A549 (cell line): Measurements from ENCODE around the gene DIRAS3. TPM values are rescaled to one million over a fixed set of nuclear protein-coding genes. Genes with fewer than 3 reads are reported as not detected.

ENCODE experiments used
- ATAC-seq, 2 experiments: fragments of 200-7000 bp in 1 of 2; fragments of >200 bp in 1 of 2; cut with Nextera tagmentation in 1 of 2; cut with Tn5 transposase in 1 of 2; 3 replicates each; pipeline versions ENCODE4 v1.8.0 to v1.9.1; 2018 to 2020; ENCODE audit warnings: mild to moderate bottlenecking in 1 of 2, moderate library complexity in 1 of 2
- CTCF ChIA-PET: fragments of 300-600 bp; sonication (Branson Sonifier 250); formaldehyde crosslinking; extraction: SDS; loops from one replicate; lab custom pipeline; 2021; ENCODE audit warnings: antibody characterized with exemption, inconsistent platforms; lab: Yijun Ruan, JAX
- POLR2A ChIA-PET: fragments of 350-600 bp; formaldehyde crosslinking; extraction: SDS; loops from one replicate; lab custom pipeline; 2021; ENCODE audit warnings: antibody characterized with exemption, inconsistent platforms; lab: Yijun Ruan, JAX
- DNase-seq, 2 experiments: peaks; one replicate each; pipeline versions ENCODE4 v3.0.0 to v3.0.0-alpha.2; 2011 to 2016; ENCODE audit warnings: low read depth in 1 of 2, low spot score in 1 of 2
- FAIRE-seq: peaks from 2 replicates; lab custom pipeline; 2011; peaks lifted over from hg19 to GRCh38; lab: Jason Lieb, UNC
- H3K27ac ChIP-seq, 2 experiments: fragments of >200 bp; sonication (Bioruptor Twin); formaldehyde crosslinking; 3 replicates each; pipeline ENCODE4 v1.5.1; 2016 to 2017
- H3K4me1 ChIP-seq: fragments of >200 bp; sonication (Bioruptor Twin); formaldehyde crosslinking; 3 replicates; pipeline ENCODE4 v1.6.1; 2016
- H3K4me2 ChIP-seq: fragments of >200 bp; sonication (Bioruptor Twin); formaldehyde crosslinking; 3 replicates; pipeline ENCODE4 v1.6.1; 2016
- H3K4me3 ChIP-seq: fragments of >200 bp; sonication (Bioruptor Twin); formaldehyde crosslinking; 3 replicates; pipeline ENCODE4 v1.5.1; 2016
- H3K9me3 ChIP-seq: fragments of >200 bp; sonication (Bioruptor Twin); formaldehyde crosslinking; 3 replicates; pipeline ENCODE4 v1.6.1; 2016
- BHLHE40 ChIP-seq: IDR thresholded peaks from 2 replicates; pipeline ENCODE4 v1.6.1; 2012; ENCODE audit warnings: low read depth, low read length, inconsistent platforms
- CBX2 ChIP-seq: fragments of 200-600 bp; sonication (generic); IDR thresholded peaks from 2 replicates; pipeline ENCODE4 v1.6.1; 2016; ENCODE audit warnings: low read depth, mild to moderate bottlenecking, borderline replicate concordance
- CBX8 ChIP-seq: fragments of 200-600 bp; sonication (generic); IDR thresholded peaks from 2 replicates; pipeline ENCODE4 v1.6.1; 2016
- CHD2 ChIP-seq: fragments of 150-350 bp; IDR thresholded peaks from 2 replicates; pipeline ENCODE4 v1.6.1; 2014; ENCODE audit warnings: low read length; ENCODE audit not compliant: partially characterized antibody
- CHD4 ChIP-seq: fragments of 200-600 bp; sonication (generic); IDR thresholded peaks from 2 replicates; pipeline ENCODE4 v1.6.1; 2016; ENCODE audit warnings: antibody characterized with exemption, mild to moderate bottlenecking, borderline replicate concordance
- CTCF ChIP-seq: fragments of >200 bp; sonication (Bioruptor Twin); formaldehyde crosslinking; IDR thresholded peaks from 3 replicates; pipeline ENCODE4 v1.5.1; 2016
- FOSB ChIP-seq: fragments of 250-450 bp; sonication (Bioruptor Pico); IDR thresholded peaks from 2 replicates; pipeline ENCODE4 v1.5.0; 2020; ENCODE audit warnings: mild to moderate bottlenecking, moderate library complexity
- FOXS1 ChIP-seq: fragments of 250-450 bp; sonication (Bioruptor Pico); IDR thresholded peaks from 2 replicates; pipeline ENCODE4 v1.5.0; 2020; ENCODE audit warnings: mild to moderate bottlenecking, moderate library complexity
- HDAC2 ChIP-seq: fragments of 200-600 bp; sonication (generic); IDR thresholded peaks from 2 replicates; pipeline ENCODE4 v1.6.1; 2016
- HES2 ChIP-seq: fragments of >200 bp; sonication (Bioruptor Twin); formaldehyde crosslinking; IDR thresholded peaks from 2 replicates; pipeline ENCODE4 v1.6.1; 2016
- HOXA7 ChIP-seq: fragments of 250-450 bp; sonication (Bioruptor Pico); IDR thresholded peaks from 2 replicates; pipeline ENCODE4 v1.5.0; 2020; ENCODE audit warnings: mild to moderate bottlenecking, moderate library complexity
- KDM1A ChIP-seq: fragments of 200-600 bp; sonication (generic); IDR thresholded peaks from 2 replicates; pipeline ENCODE4 v1.6.1; 2016; ENCODE audit warnings: low read depth, mild to moderate bottlenecking
- KDM5A ChIP-seq: fragments of 200-600 bp; sonication (generic); IDR thresholded peaks from 2 replicates; pipeline ENCODE4 v1.6.1; 2016; ENCODE audit warnings: antibody characterized with exemption, mild to moderate bottlenecking
- MAFK ChIP-seq: fragments of 450-650 bp; IDR thresholded peaks from 2 replicates; pipeline ENCODE4 v1.6.1; 2014; ENCODE audit not compliant: partially characterized antibody
- MYC ChIP-seq: IDR thresholded peaks from 2 replicates; pipeline ENCODE4 v1.6.1; 2012; ENCODE audit warnings: mild to moderate bottlenecking, inconsistent platforms, low read length, improper control_type of control experiment, borderline replicate concordance
- PHF8 ChIP-seq: fragments of 200-600 bp; sonication (generic); IDR thresholded peaks from 2 replicates; pipeline ENCODE4 v1.6.1; 2016; ENCODE audit warnings: low read depth, mild to moderate bottlenecking, antibody characterized with exemption, moderate library complexity, borderline replicate concordance
- RAD21 ChIP-seq, 2 experiments: fragments of >200 bp in 1 of 2; sonication (Bioruptor Twin) in 1 of 2; formaldehyde crosslinking in 1 of 2; IDR thresholded peaks in 1 of 2; conservative IDR thresholded peaks in 1 of 2; 2 replicates in 1 of 2; 3 replicates in 1 of 2; pipeline ENCODE4 v1.6.1; 2012 to 2018; ENCODE audit warnings: inconsistent platforms in 1 of 2
- RARB ChIP-seq: fragments of 250-450 bp; sonication (Bioruptor Pico); IDR thresholded peaks from 2 replicates; pipeline ENCODE4 v1.8.0; 2021; ENCODE audit warnings: mild to moderate bottlenecking, moderate library complexity
- RCOR1 ChIP-seq: fragments of 150-350 bp; IDR thresholded peaks from 2 replicates; pipeline ENCODE4 v1.6.1; 2014; ENCODE audit warnings: antibody characterized with exemption, low read length, low read depth
- RNF2 ChIP-seq: fragments of 200-600 bp; sonication (generic); IDR thresholded peaks from 2 replicates; pipeline ENCODE4 v1.6.1; 2016; ENCODE audit warnings: low read depth, mild to moderate bottlenecking, antibody characterized with exemption, moderate library complexity, borderline replicate concordance
- SMC3 ChIP-seq: fragments of >200 bp; sonication (Bioruptor Twin); formaldehyde crosslinking; IDR thresholded peaks from 3 replicates; pipeline ENCODE4 v1.6.1; 2018; ENCODE audit warnings: inconsistent platforms
- SREBF2 ChIP-seq: fragments of 450-650 bp; IDR thresholded peaks from 2 replicates; pipeline ENCODE4 v1.6.1; 2014; ENCODE audit warnings: mild to moderate bottlenecking, moderate library complexity
- TP53 ChIP-seq: fragments of 250-450 bp; sonication (Bioruptor Pico); IDR thresholded peaks from 2 replicates; pipeline ENCODE4 v1.5.0; 2021; ENCODE audit warnings: mild to moderate bottlenecking, moderate library complexity
- USF2 ChIP-seq: fragments of 450-650 bp; IDR thresholded peaks from 2 replicates; pipeline ENCODE4 v1.6.1; 2014; ENCODE audit warnings: antibody characterized with exemption
- ZFP36 ChIP-seq: fragments of 450-650 bp; IDR thresholded peaks from 2 replicates; pipeline ENCODE4 v1.6.1; 2014; ENCODE audit warnings: borderline replicate concordance; ENCODE audit not compliant: partially characterized antibody
- WGBS: methylation state at CpG from one replicate; pipeline ENCODE4 v1.1.6; 2017; ENCODE audit errors: missing lambda C conversion rate; 5-methylcytosine and 5-hydroxymethylcytosine counted together
- polyA plus RNA-seq, 4 experiments: library from polyadenylated mRNA; depleted of rRNA in 3 of 4; stranded (reverse); fragments of >200 nt; fragmentation: RNase III in 1 of 4; extraction: RNeasy Plus Mini Kit Qiagen cat#74134 plus additional on column Dnase treatment in 1 of 4; gene quantifications; 2 replicates in 3 of 4; 3 replicates in 1 of 4; pipeline ENCODE4 v1.2.3, GENCODE V29; 2011 to 2017
- TF ChIP-seq, protein P1 (sequence below): IDR thresholded peaks from 2 replicates; pipeline ENCODE4 v1.6.1; 2012

The DIRAS3 gene
- polyA plus RNA-seq, 2 of the 4 experiments (the other 2 are of a cell fraction), result 1.8 to 3.6 TPM

DNA sequence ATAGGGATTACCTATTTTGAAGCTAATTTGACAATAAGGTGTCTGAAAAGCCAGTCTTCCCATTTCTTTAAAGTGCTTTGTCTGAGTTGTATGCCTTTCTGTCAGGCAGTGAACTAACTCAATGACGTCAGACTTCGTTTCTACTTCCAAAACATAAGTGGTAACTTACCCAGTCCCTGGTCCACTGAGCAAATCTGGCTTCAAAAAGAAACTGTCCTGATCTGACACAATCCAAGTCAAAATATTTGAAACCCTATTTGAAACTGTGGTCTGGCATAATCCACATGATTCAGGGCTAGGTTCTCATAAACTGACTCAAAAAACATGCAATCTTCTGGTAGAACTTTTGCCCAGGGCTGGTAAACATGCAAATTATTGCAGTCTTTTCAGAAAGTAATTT is 34.0 kb downstream of the DIRAS3 start:
- DNase-seq, result no peak
- Histone ChIP-seq H3K9me3 (no peaks in the 10 kb centered on the region), H3K4me1 (peaks cover 10% of the 10 kb centered on the region; the same call in 2 of the 3 replicates), H3K4me3 (no peak overlapping the region), H3K27ac (peak overlapping the region in 1 of 2 experiments; percentile 47; a peak in 1 of 6 replicates)
- 87% methylated on average over 2 of the region's 2 CpGs for WGBS
- POLR2A ChIA-PET, result no interaction called here
- TF ChIP-seq HDAC2 (no peak), RAD21 (conservative IDR thresholded peaks at IDR 0.05 in 1 of 2, IDR thresholded peaks at IDR 0.05 in 1 of 2) (no peak), KDM5A (no peak), PHF8 (no peak), HES2 (no peak), HOXA7 (CRISPR knock-in tag) (no peak), KDM1A (no peak), BHLHE40 (no peak), CBX8 (no peak), RNF2 (no peak), USF2 (no peak), CBX2 (no peak), CHD2 (no peak)
- TF ChIP-seq, protein P1, sequence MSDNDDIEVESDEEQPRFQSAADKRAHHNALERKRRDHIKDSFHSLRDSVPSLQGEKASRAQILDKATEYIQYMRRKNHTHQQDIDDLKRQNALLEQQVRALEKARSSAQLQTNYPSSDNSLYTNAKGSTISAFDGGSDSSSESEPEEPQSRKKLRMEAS, result no peak
- TF ChIP-seq, all 56 proteins: peak for 0
- no peak for FAIRE-seq
- no peak overlapping the region for H3K4me2 ChIP-seq
- CTCF ChIA-PET, result interaction anchor here (0.8 kb wide), 1 partner anchor 38 kb away, joined by 3 read pairs; no protein-coding TSS in a partner anchor
- ATAC-seq, result no peak

- POLR2A ChIA-PET, result no interaction called here
- Histone ChIP-seq H3K4me2 (no peak overlapping the region), H3K4me3 (no peak overlapping the region), H3K27ac (no peak overlapping the region), H3K4me1 (peaks cover 10% of the 10 kb centered on the region; the same call in 2 of the 3 replicates), H3K9me3 (no peaks in the 10 kb centered on the region)
- CTCF ChIA-PET, result interaction anchor here (0.8 kb wide), 1 partner anchor 38 kb away, joined by 3 read pairs; no protein-coding TSS in a partner anchor
- no peak for ATAC-seq
- FAIRE-seq, result no peak
- TF ChIP-seq CHD4, result no peak
- no peak for TF ChIP-seq FOXS1 (CRISPR knock-in tag)
- no peak for TF ChIP-seq HES2
- 62% methylated on average over 3 of the region's 3 CpGs for WGBS
- no peak for DNase-seq
Observed at GRCh38 chr1:68015971-68016370, 34.5 kb downstream of the DIRAS3 start.

DNA sequence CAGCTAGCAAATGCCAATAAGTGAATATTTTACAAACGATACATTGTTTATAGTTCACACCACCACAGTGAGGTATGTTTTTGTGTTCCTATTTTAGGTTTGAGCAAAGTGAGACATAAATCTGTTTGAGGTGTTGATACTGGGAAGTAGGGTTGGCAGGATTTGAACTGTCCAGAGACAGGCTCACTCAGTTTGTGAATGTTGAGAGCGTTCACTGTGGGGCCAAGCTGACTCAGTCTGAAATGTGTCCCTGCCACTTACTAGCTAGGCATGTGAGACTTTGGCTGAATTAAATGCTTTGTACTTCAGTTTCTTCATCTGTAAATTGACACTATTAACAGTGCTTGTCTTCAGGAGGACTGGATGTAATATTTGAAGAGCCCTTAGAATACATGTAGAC is 35.1 kb downstream of the DIRAS3 start:
- no peak for DNase-seq
- TF ChIP-seq RCOR1, result no peak
- FAIRE-seq, result no peak
- no peaks in the 10 kb centered on the region for H3K9me3 ChIP-seq
- POLR2A ChIA-PET, result no interaction called here
- ATAC-seq, result no peak
- H3K27ac ChIP-seq, result no peak overlapping the region
- H3K4me2 ChIP-seq, result no peak overlapping the region
- no peak overlapping the region for H3K4me3 ChIP-seq
- H3K4me1 ChIP-seq, result peaks cover 10% of the 10 kb centered on the region; the same call in 2 of the 3 replicates
- WGBS, result 74% methylated on average over 2 of the region's 2 CpGs
- CTCF ChIA-PET, result no interaction called here

DNA sequence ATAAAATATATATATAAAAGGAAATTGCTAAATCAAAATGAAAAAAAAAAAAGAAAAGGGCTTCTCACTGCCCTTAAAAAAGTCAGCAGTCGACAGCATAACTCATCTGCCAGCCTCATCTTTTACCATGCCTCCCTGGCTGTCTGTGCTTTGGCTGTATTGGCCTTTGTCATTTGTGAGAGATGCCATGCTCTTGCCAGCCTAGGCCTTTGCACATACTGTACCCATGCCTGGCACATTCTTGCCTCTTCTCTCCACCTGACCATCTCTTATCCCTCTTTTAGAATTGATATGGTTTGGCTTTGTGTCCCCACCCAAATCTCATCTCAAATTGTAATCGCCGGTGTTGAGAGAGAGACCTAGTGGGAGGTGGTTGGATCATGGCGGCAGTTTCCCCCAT is 37.1 kb downstream of the DIRAS3 start:
- Histone ChIP-seq H3K9me3 (no peaks in the 10 kb centered on the region), H3K4me3 (no peak overlapping the region), H3K4me2 (no peak overlapping the region), H3K27ac (no peak overlapping the region), H3K4me1 (peaks cover 14% of the 10 kb centered on the region; the same call in 2 of the 3 replicates)
- CTCF ChIA-PET, result no interaction called here
- no peak for ATAC-seq
- DNase-seq, result no peak
- POLR2A ChIA-PET, result no interaction called here
- 89% methylated on average over 4 of the region's 4 CpGs for WGBS
- no peak for FAIRE-seq
- TF ChIP-seq FOSB, result no peak
- TF ChIP-seq CTCF, result no peak
- no peak for TF ChIP-seq RNF2
- TF ChIP-seq BHLHE40, result no peak
- no peak for TF ChIP-seq MYC
- TF ChIP-seq MAFK, result no peak
- TF ChIP-seq USF2, result no peak
- no peak for TF ChIP-seq ZFP36
- no peak for TF ChIP-seq SREBF2
- TF ChIP-seq HOXA7 (CRISPR knock-in tag), result no peak
- TF ChIP-seq TP53 (CRISPR knock-in tag), result no peak
- TF ChIP-seq RARB (CRISPR knock-in tag), result no peak
- no peak for TF ChIP-seq HDAC2
- TF ChIP-seq SMC3, result no peak
